Measurements from ENCODE around the gene CHMP6. TPM values are rescaled to one million over a fixed set of nuclear protein-coding genes. Genes with fewer than 3 reads are reported as not detected.

CHMP6 gene
- 16.1 and 23.1 TPM in 2 replicates for total RNA-seq (2014; rRNA removed; shearing (Covaris generic); ENCODE audit: low replicate concordance)

GRCh38 chr17:80991645-80992076 lies at the start of gene CHMP6:
CHMP6 (plus strand) TSS chr17:80991841; CDS start chr17:80991919, 78 bp downstream.
- peak within 1 kb of the TSS; percentile 100 for H3K4me2 ChIP-seq (ENCODE audit: low read depth, low read length, poor library complexity, severe bottlenecking)
- peak within 1 kb of the TSS; percentile 94 for H3K9ac ChIP-seq (ENCODE audit: low read length)
- H3K27me3 ChIP-seq (ENCODE audit: low read length), result no peaks in the 10 kb centered on the region
- no peaks in the 10 kb centered on the region for H3K9me3 ChIP-seq (ENCODE audit: low read length)
- H3K4me1 ChIP-seq (ENCODE audit: low read length), result peaks cover 36% of the 10 kb centered on the region
- no peaks in the 10 kb centered on the region for H3K9me2 ChIP-seq (replicated peaks; ENCODE audit: insufficient read depth, low read length)
- peaks cover 4% of the 10 kb centered on the region; the same call in 1 of the 2 replicates for H4K20me1 ChIP-seq (ENCODE audit: insufficient read depth, low read depth, low read length)
- no peak within 1 kb of the TSS for H3K27ac ChIP-seq (ENCODE audit: low read length)
- peak within 1 kb of the TSS; percentile 96 for H2AFZ ChIP-seq (ENCODE audit: low read length)
- H3K79me2 ChIP-seq (ENCODE audit: low read length), result peaks cover 17% of the 10 kb centered on the region
- H3K4me3 ChIP-seq (ENCODE audit: low read length), result peak within 1 kb of the TSS; percentile 98
- H3K36me3 ChIP-seq (ENCODE audit: insufficient read depth, low read length), result no peaks in the 10 kb centered on the region
- peak; percentile 90 for DNase-seq

- no peak overlapping the region for H3K4me3 ChIP-seq (ENCODE audit: low read length)
- no peaks in the 10 kb centered on the region for H3K79me2 ChIP-seq (ENCODE audit: low read length)
- no peaks in the 10 kb centered on the region for H3K27me3 ChIP-seq (ENCODE audit: low read length)
- H4K20me1 ChIP-seq (ENCODE audit: insufficient read depth, low read depth, low read length), result no peaks in the 10 kb centered on the region
- no peak overlapping the region for H3K9ac ChIP-seq (ENCODE audit: low read length)
- H3K27ac ChIP-seq (ENCODE audit: low read length), result no peak overlapping the region
- no peak overlapping the region for H3K4me2 ChIP-seq (ENCODE audit: low read depth, low read length, poor library complexity, severe bottlenecking)
- no peaks in the 10 kb centered on the region for H3K36me3 ChIP-seq (ENCODE audit: insufficient read depth, low read length)
- no peaks in the 10 kb centered on the region for H3K9me3 ChIP-seq (ENCODE audit: low read length)
- no peaks in the 10 kb centered on the region for H3K4me1 ChIP-seq (ENCODE audit: low read length)
- no peak overlapping the region for H2AFZ ChIP-seq (ENCODE audit: low read length)
- no peaks in the 10 kb centered on the region for H3K9me2 ChIP-seq (replicated peaks; ENCODE audit: insufficient read depth, low read length)
- DNase-seq, result no peak
Measured at GRCh38 chr17:80942423-80943345, 49.0 kb upstream of the CHMP6 start.

- no peak overlapping the region for H3K27ac ChIP-seq (ENCODE audit: low read length)
- H3K27me3 ChIP-seq (ENCODE audit: low read length), result no peaks in the 10 kb centered on the region
- H3K36me3 ChIP-seq (ENCODE audit: insufficient read depth, low read length), result no peaks in the 10 kb centered on the region
- H3K4me2 ChIP-seq (ENCODE audit: low read depth, low read length, poor library complexity, severe bottlenecking), result no peak overlapping the region
- no peak overlapping the region for H3K9ac ChIP-seq (ENCODE audit: low read length)
- H3K4me1 ChIP-seq (ENCODE audit: low read length), result no peaks in the 10 kb centered on the region
- H2AFZ ChIP-seq (ENCODE audit: low read length), result no peak overlapping the region
- no peaks in the 10 kb centered on the region for H3K9me2 ChIP-seq (replicated peaks; ENCODE audit: insufficient read depth, low read length)
- no peak for DNase-seq
- no peak overlapping the region for H3K4me3 ChIP-seq (ENCODE audit: low read length)
- H3K9me3 ChIP-seq (ENCODE audit: low read length), result no peaks in the 10 kb centered on the region
- H3K79me2 ChIP-seq (ENCODE audit: low read length), result no peaks in the 10 kb centered on the region
- H4K20me1 ChIP-seq (ENCODE audit: insufficient read depth, low read depth, low read length), result no peaks in the 10 kb centered on the region
Measured at GRCh38 chr17:80943346-80944145, 48.1 kb upstream of the CHMP6 start.

GRCh38 chr17:80944326-80944725 lies 47.3 kb upstream of the CHMP6 start:
- Histone ChIP-seq H3K9me3 (ENCODE audit: low read length) (no peaks in the 10 kb centered on the region), H3K27me3 (ENCODE audit: low read length) (no peaks in the 10 kb centered on the region), H2AFZ (ENCODE audit: low read length) (no peak overlapping the region), H3K36me3 (ENCODE audit: insufficient read depth, low read length) (no peaks in the 10 kb centered on the region), H3K4me1 (ENCODE audit: low read length) (no peaks in the 10 kb centered on the region), H3K79me2 (ENCODE audit: low read length) (no peaks in the 10 kb centered on the region), H3K4me2 (ENCODE audit: low read depth, low read length, poor library complexity, severe bottlenecking) (no peak overlapping the region), H3K9me2 (replicated peaks; ENCODE audit: insufficient read depth, low read length) (no peaks in the 10 kb centered on the region), H3K9ac (ENCODE audit: low read length) (no peak overlapping the region), H4K20me1 (ENCODE audit: insufficient read depth, low read depth, low read length) (no peaks in the 10 kb centered on the region), H3K4me3 (ENCODE audit: low read length) (no peak overlapping the region), H3K27ac (ENCODE audit: low read length) (no peak overlapping the region)
- no peak for DNase-seq

- Histone ChIP-seq H3K4me2 (ENCODE audit: low read depth, low read length, poor library complexity, severe bottlenecking) (no peak overlapping the region), H3K36me3 (ENCODE audit: insufficient read depth, low read length) (no peaks in the 10 kb centered on the region), H4K20me1 (ENCODE audit: insufficient read depth, low read depth, low read length) (no peaks in the 10 kb centered on the region), H3K4me3 (ENCODE audit: low read length) (no peak overlapping the region), H3K9me2 (replicated peaks; ENCODE audit: insufficient read depth, low read length) (no peaks in the 10 kb centered on the region), H3K27me3 (ENCODE audit: low read length) (no peaks in the 10 kb centered on the region), H3K79me2 (ENCODE audit: low read length) (no peaks in the 10 kb centered on the region), H3K4me1 (ENCODE audit: low read length) (no peaks in the 10 kb centered on the region), H3K9me3 (ENCODE audit: low read length) (no peaks in the 10 kb centered on the region), H2AFZ (ENCODE audit: low read length) (no peak overlapping the region), H3K9ac (ENCODE audit: low read length) (no peak overlapping the region), H3K27ac (ENCODE audit: low read length) (no peak overlapping the region)
- DNase-seq, result no peak
Measured at GRCh38 chr17:80945736-80946135, 45.9 kb upstream of the CHMP6 start.

GRCh38 chr17:80946449-80946848 lies 45.2 kb upstream of the CHMP6 start:
- H3K36me3 ChIP-seq (ENCODE audit: insufficient read depth, low read length), result no peaks in the 10 kb centered on the region
- H3K4me2 ChIP-seq (ENCODE audit: low read depth, low read length, poor library complexity, severe bottlenecking), result no peak overlapping the region
- no peak overlapping the region for H3K9ac ChIP-seq (ENCODE audit: low read length)
- no peaks in the 10 kb centered on the region for H3K4me1 ChIP-seq (ENCODE audit: low read length)
- H3K79me2 ChIP-seq (ENCODE audit: low read length), result no peaks in the 10 kb centered on the region
- H3K27me3 ChIP-seq (ENCODE audit: low read length), result no peaks in the 10 kb centered on the region
- no peaks in the 10 kb centered on the region for H3K9me2 ChIP-seq (replicated peaks; ENCODE audit: insufficient read depth, low read length)
- no peak overlapping the region for H3K4me3 ChIP-seq (ENCODE audit: low read length)
- no peaks in the 10 kb centered on the region for H4K20me1 ChIP-seq (ENCODE audit: insufficient read depth, low read depth, low read length)
- DNase-seq, result no peak
- no peak overlapping the region for H3K27ac ChIP-seq (ENCODE audit: low read length)
- H2AFZ ChIP-seq (ENCODE audit: low read length), result no peak overlapping the region
- no peaks in the 10 kb centered on the region for H3K9me3 ChIP-seq (ENCODE audit: low read length)

- H3K4me2 ChIP-seq (ENCODE audit: low read depth, low read length, poor library complexity, severe bottlenecking), result no peak overlapping the region
- H3K27ac ChIP-seq (ENCODE audit: low read length), result no peak overlapping the region
- H3K9me3 ChIP-seq (ENCODE audit: low read length), result no peaks in the 10 kb centered on the region
- H3K36me3 ChIP-seq (ENCODE audit: insufficient read depth, low read length), result no peaks in the 10 kb centered on the region
- no peak overlapping the region for H3K9ac ChIP-seq (ENCODE audit: low read length)
- no peaks in the 10 kb centered on the region for H3K9me2 ChIP-seq (replicated peaks; ENCODE audit: insufficient read depth, low read length)
- no peaks in the 10 kb centered on the region for H3K79me2 ChIP-seq (ENCODE audit: low read length)
- no peak for DNase-seq
- H3K4me3 ChIP-seq (ENCODE audit: low read length), result no peak overlapping the region
- H3K27me3 ChIP-seq (ENCODE audit: low read length), result no peaks in the 10 kb centered on the region
- no peaks in the 10 kb centered on the region for H4K20me1 ChIP-seq (ENCODE audit: insufficient read depth, low read depth, low read length)
- H2AFZ ChIP-seq (ENCODE audit: low read length), result no peak overlapping the region
- no peaks in the 10 kb centered on the region for H3K4me1 ChIP-seq (ENCODE audit: low read length)
Measured at GRCh38 chr17:80947200-80947940, 44.3 kb upstream of the CHMP6 start.
